ENCODE measurements around the gene RNU1-4. TPM values are rescaled to one million over a fixed set of nuclear protein-coding genes. Genes with fewer than 3 reads are reported as not detected.

Gene RNU1-4
- total and polyA plus RNA-seq, 10 of the 15 experiments (the other 5 are each of a cell fraction or from before 2014, with no cell fraction given) = under 0.01 to 20,946 (median 4.7) TPM; not detected in 2

DNA sequence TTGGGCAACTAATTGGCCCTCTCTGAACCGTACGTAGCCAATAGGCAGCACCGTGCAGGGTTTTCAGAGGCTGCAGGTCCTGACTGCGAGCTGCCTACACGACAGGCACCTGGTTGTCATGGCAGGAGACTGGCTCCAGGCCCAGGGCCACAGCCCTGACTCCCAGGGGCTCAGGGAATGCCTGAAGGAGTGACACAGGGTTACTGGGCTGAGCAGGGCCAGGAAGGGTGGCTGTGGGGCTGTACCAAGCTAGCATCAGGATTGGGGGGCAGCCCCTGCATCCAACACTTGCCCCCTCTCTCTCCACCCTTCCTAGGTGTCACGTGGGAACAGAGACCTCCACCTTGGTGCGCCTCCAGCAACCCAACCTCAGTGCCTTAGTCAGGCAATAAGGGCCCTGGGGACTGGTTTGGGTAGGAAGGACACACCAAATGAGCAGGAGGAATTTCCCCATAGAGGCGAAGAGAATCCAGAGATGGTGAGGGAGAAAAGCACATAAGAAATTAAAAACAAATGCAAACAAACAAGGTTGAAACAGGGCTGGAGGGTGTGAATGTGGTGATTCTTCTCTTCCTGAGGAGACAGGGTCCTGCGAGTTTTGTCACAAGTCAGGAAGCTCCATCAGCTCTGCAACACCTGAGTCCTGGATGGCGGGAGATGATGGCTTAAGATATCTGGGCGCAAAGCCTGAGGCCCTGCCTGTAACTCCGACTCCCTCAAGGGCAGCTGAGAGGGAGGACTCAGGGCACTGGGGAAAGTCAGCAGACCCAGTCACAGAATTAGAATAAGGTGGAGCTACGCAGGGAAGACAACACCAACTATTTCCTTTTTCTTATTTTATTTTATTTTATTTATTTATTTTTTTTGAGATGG is 19.7 kb upstream of the RNU1-4 start (continued):
- TF ChIP-seq, protein P1, sequence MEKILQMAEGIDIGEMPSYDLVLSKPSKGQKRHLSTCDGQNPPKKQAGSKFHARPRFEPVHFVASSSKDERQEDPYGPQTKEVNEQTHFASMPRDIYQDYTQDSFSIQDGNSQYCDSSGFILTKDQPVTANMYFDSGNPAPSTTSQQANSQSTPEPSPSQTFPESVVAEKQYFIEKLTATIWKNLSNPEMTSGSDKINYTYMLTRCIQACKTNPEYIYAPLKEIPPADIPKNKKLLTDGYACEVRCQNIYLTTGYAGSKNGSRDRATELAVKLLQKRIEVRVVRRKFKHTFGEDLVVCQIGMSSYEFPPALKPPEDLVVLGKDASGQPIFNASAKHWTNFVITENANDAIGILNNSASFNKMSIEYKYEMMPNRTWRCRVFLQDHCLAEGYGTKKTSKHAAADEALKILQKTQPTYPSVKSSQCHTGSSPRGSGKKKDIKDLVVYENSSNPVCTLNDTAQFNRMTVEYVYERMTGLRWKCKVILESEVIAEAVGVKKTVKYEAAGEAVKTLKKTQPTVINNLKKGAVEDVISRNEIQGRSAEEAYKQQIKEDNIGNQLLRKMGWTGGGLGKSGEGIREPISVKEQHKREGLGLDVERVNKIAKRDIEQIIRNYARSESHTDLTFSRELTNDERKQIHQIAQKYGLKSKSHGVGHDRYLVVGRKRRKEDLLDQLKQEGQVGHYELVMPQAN (conservative IDR thresholded peaks at IDR 0.05) = no peak
- TF ChIP-seq MYB (IDR thresholded peaks at IDR 0.05; ENCODE audit: borderline replicate concordance, low read depth, low read length) = no peak
- no peak for TF ChIP-seq SIN3A (IDR thresholded peaks at IDR 0.05; ENCODE audit: low read depth, low read length)
- TF ChIP-seq NR2C2 (IDR thresholded peaks at IDR 0.05; ENCODE audit: borderline replicate concordance, control insufficient read depth, insufficient read length, low read depth) = no peak
- no peak for TF ChIP-seq ZZZ3 (IDR thresholded peaks at IDR 0.05; ENCODE audit: control insufficient read depth, insufficient read length, low read depth)
- TF ChIP-seq TARDBP (IDR thresholded peaks at IDR 0.05; ENCODE audit: borderline replicate concordance) = no peak
- TF ChIP-seq CBX3 (IDR thresholded peaks at IDR 0.05; ENCODE audit: borderline replicate concordance, low read depth) = no peak
- no peak for TF ChIP-seq SREBF2 (IDR thresholded peaks at IDR 0.05; ENCODE audit: low read length)

DNA sequence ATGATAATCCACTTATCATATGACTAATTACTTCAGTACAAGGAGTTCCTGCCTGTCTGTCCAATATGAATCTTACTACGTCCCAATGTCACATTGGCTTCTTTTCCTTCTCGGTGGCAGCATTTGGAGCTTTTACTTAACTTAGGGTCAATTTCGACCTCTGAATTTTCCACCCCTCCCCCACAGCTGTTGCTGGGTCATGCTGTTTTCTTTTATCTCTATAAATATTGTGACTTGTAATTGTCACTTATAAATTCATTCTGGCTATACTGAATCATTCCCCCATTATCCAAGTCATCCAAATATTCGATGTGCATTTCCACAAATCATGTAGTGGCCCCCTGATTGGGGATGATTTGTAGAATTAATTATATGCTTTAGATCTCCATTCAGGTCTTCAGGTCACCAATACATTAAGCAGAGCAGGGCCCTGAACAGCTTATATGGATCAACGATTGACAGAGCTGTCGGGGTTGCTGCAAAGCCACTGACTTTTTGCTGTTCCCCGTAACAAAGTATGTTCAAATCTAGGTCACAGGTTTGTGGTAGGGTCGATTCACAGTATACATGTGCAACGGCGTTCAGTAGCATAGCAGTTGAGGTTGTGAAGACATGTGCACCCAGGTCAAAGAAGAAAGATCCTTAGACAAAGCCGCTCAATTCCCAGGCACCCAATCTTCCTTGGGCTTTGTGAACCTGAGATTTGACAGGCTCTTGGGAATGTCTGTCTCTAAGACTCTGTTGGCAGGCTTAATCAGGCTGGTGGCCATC is 18.3 kb upstream of the RNU1-4 start:
- peaks cover 2% of the 10 kb centered on the region; the same call in 1 of the 3 replicates for H3K9me3 ChIP-seq (replicated peaks; ENCODE audit: control insufficient read depth, insufficient read depth, low read length)
- DNase-seq (ENCODE audit: low read depth, low spot score) (no peak), ATAC-seq (no peak), FAIRE-seq (no peak)
- H3K9ac ChIP-seq (ENCODE audit: control insufficient read depth, insufficient read depth, low read length) = no peak overlapping the region
- POLR2A ChIA-PET = no interaction called here
- H3K4me3 ChIP-seq = no peak overlapping the region
- H3K36me3 ChIP-seq (ENCODE audit: control insufficient read depth in 2 of 2, insufficient read depth in 2 of 2, low read length in 1 of 2) = no peaks in the 10 kb centered on the region
- H2AFZ ChIP-seq (ENCODE audit: control insufficient read depth, low read depth, low read length) = no peak overlapping the region
- no peaks in the 10 kb centered on the region for H3K79me2 ChIP-seq (ENCODE audit: control insufficient read depth, insufficient read depth, low read length)
- RAD21 ChIA-PET (ENCODE audit: unreplicated experiment) = no interaction called here
- WGBS (ENCODE audit: insufficient coverage, insufficient replicate concordance, low lambda C conversion rate, missing lambda C conversion rate) = 51% methylated on average over 11 of the region's 11 CpGs
- SMC1A ChIA-PET (ENCODE audit: uncharacterized antibody, unreplicated experiment) = no interaction called here
- in situ Hi-C loops (cut with MboI) (no loop called here), intact Hi-C loops (cut with micrococcal nuclease; ENCODE audit: unreplicated experiment) (no loop called here)
- BruUV-seq (replicated peaks) = no TSS peak
- H3K27me3 ChIP-seq (replicated peaks in 1 of 2; ENCODE audit: control insufficient read depth in 2 of 2, insufficient read depth in 2 of 2, low read length in 1 of 2) = peaks cover 3 to 7% of the 10 kb centered on the region in 2 experiments
- TF ChIP-seq, protein P2, sequence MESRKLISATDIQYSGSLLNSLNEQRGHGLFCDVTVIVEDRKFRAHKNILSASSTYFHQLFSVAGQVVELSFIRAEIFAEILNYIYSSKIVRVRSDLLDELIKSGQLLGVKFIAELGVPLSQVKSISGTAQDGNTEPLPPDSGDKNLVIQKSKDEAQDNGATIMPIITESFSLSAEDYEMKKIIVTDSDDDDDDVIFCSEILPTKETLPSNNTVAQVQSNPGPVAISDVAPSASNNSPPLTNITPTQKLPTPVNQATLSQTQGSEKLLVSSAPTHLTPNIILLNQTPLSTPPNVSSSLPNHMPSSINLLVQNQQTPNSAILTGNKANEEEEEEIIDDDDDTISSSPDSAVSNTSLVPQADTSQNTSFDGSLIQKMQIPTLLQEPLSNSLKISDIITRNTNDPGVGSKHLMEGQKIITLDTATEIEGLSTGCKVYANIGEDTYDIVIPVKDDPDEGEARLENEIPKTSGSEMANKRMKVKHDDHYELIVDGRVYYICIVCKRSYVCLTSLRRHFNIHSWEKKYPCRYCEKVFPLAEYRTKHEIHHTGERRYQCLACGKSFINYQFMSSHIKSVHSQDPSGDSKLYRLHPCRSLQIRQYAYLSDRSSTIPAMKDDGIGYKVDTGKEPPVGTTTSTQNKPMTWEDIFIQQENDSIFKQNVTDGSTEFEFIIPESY (IDR thresholded peaks at IDR 0.05) = no peak
- no peak overlapping the region for H3K4me2 ChIP-seq (ENCODE audit: control insufficient read depth, insufficient read depth)
- CTCF ChIA-PET = interaction anchor here (0.9 kb wide), 1 partner anchor 13 kb away, joined by 5 read pairs; no protein-coding TSS in a partner anchor
- H3K4me1 ChIP-seq (ENCODE audit: control insufficient read depth, insufficient read depth, low read length) = no peaks in the 10 kb centered on the region; the same call in 1 of the 2 replicates
- H4K20me1 ChIP-seq (ENCODE audit: control insufficient read depth, insufficient read depth) = no peaks in the 10 kb centered on the region
- no peak overlapping the region for H3K27ac ChIP-seq (ENCODE audit: control insufficient read depth, insufficient read depth)
